ENCODE data around the gene ESR1.
A peak's percentile ranks its signal among the peaks of the same experiment; 100 is the strongest.
"Not testable (repeated sequence)": the region's sequence is repeated elsewhere in the genome, so short reads cannot be mapped to it uniquely, and the experiment has no call there.

ESR1 gene

GRCh38 chr6:152127432-152128165 is 320.1 kb downstream of the ESR1 start:
- H3K4me3 ChIP-seq: no peak overlapping the region
- no peak for DNase-seq (ENCODE audit: low spot score)
- TF ChIP-seq, protein P1, sequence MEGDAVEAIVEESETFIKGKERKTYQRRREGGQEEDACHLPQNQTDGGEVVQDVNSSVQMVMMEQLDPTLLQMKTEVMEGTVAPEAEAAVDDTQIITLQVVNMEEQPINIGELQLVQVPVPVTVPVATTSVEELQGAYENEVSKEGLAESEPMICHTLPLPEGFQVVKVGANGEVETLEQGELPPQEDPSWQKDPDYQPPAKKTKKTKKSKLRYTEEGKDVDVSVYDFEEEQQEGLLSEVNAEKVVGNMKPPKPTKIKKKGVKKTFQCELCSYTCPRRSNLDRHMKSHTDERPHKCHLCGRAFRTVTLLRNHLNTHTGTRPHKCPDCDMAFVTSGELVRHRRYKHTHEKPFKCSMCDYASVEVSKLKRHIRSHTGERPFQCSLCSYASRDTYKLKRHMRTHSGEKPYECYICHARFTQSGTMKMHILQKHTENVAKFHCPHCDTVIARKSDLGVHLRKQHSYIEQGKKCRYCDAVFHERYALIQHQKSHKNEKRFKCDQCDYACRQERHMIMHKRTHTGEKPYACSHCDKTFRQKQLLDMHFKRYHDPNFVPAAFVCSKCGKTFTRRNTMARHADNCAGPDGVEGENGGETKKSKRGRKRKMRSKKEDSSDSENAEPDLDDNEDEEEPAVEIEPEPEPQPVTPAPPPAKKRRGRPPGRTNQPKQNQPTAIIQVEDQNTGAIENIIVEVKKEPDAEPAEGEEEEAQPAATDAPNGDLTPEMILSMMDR (IDR thresholded peaks at IDR 0.05): no peak
- H3K27ac ChIP-seq: peak overlapping the region in 1 of 2 donors; percentile 55

GRCh38 chr6:152129691-152130151 is 322.2 kb downstream of the ESR1 start:
- Histone ChIP-seq H3K27ac (peak overlapping the region; percentile 47 to 84), H3K4me3 (peak overlapping the region; percentile 58)
- DNase-seq (ENCODE audit: low spot score): no peak
- TF ChIP-seq, protein P1 (IDR thresholded peaks at IDR 0.05): no peak

- H3K4me3 ChIP-seq: peak overlapping the region; percentile 58
- H3K27ac ChIP-seq: peak overlapping the region; percentile 15 to 47
- TF ChIP-seq, protein P1 (IDR thresholded peaks at IDR 0.05): no peak
- DNase-seq (ENCODE audit: low spot score): no peak
Measured at GRCh38 chr6:152130441-152130840, 323.0 kb downstream of the ESR1 start.

DNA sequence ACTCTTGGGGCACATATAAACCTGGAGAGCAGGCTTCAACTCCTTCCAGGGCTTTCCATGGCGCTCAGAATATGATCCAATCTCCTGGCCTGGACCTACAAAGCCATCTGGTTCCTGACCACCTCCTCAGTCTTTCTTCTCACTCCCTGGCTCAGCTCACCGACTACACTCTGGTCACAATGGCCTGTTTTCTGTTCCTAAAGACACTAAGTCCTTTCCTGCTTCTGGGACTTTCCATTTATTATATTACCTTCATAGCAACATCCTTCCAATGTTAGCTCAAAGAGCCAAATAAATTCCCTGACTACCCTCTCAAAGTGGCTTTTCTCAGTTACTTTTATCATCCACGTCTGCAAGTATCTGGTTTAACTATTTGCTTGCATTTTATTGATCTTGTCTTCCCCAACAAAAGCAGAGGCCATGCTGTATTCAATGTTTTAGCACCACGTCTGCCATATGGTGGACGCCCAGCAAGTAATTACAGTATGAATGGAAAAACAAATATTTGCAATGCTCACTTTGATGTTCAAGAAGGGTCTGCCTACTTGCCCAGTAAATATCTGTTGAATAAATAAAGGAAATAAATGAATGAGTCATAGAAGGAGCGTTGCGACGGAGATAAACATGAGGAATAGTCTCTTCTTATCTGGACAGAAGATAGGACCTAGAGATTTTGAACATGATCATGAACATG is 328.4 kb downstream of the ESR1 start:
- TF ChIP-seq, protein P1 (IDR thresholded peaks at IDR 0.05): no peak
- no peak overlapping the region for H3K4me3 ChIP-seq
- no peak overlapping the region for H3K27ac ChIP-seq
- DNase-seq (ENCODE audit: low spot score): no peak

DNA sequence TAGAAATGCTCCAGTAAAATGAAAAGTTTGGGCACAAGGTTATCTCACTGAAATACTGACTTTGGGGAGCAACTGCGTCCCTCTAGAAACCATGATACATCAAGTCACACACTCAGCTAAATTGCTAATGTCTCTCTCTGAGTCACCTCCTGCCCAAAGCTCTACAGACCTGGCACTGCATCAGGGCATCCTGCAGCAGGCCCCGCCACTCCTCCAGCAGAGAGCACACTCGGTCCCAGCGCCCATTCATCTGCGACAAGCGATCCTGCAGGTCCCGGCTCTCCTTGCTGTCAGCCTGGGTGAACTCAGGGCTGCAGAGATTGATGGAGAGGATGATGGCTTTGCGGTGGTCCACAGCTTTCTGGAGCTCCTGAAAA is 329.0 kb downstream of the ESR1 start:
- Histone ChIP-seq H3K27ac (no peak overlapping the region), H3K4me3 (no peak overlapping the region)
- DNase-seq (ENCODE audit: low spot score): no peak
- TF ChIP-seq, protein P1 (IDR thresholded peaks at IDR 0.05): no peak

- not testable (repeated sequence) for DNase-seq (ENCODE audit: low spot score); H3K27ac ChIP-seq; H3K4me3 ChIP-seq
Measured at GRCh38 chr6:152138344-152138743, 330.9 kb downstream of the ESR1 start.

DNA sequence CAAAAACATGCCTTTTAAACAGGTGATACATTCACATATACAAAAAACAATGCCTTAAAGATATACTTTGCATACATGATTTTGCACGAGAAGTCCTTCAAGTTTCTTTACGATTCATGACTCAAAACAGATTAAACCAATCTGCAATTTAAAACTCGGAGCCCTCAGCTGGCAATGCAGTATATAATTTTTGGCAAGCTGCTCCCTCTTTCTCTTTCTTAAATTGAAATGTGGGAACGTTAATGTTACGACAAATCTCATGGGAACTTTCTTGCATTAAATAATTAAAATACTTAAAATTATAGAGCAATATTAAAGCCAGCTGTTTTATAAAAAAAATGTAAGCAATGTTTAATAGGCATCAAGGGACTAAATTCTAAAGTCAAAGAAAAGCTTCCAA is 334.6 kb downstream of the ESR1 start:
- DNase-seq (ENCODE audit: low spot score): no peak
- TF ChIP-seq, protein P1 (IDR thresholded peaks at IDR 0.05): no peak
- no peak overlapping the region for H3K27ac ChIP-seq
- H3K4me3 ChIP-seq: no peak overlapping the region
